PC-9 (cell line): ENCODE data around the gene FAM111A.
"Not testable (repeated sequence)": the region's sequence is repeated elsewhere in the genome, so short reads cannot be mapped to it uniquely, and the experiment has no call there.

ENCODE experiments used
- CTCF ChIP-seq: fragments of 200-600 bp; sonication (generic); conservative IDR thresholded peaks from 2 replicates; pipeline ENCODE4 v1.6.1; 2017; ENCODE audit warnings: mixed run types, antibody characterized with exemption, mild to moderate bottlenecking, moderate library complexity
- EZH2 ChIP-seq: fragments of 200-600 bp; sonication (generic); IDR thresholded peaks from 2 replicates; pipeline ENCODE4 v1.8.0; 2017; ENCODE audit warnings: antibody characterized with exemption, low read depth

GRCh38 chr11:59095225-59095624 lies 47.4 kb upstream of the FAM111A start:
- TF ChIP-seq CTCF, EZH2: not testable (repeated sequence)
